ENCODE measurements around the gene GRIN2C.

DNA sequence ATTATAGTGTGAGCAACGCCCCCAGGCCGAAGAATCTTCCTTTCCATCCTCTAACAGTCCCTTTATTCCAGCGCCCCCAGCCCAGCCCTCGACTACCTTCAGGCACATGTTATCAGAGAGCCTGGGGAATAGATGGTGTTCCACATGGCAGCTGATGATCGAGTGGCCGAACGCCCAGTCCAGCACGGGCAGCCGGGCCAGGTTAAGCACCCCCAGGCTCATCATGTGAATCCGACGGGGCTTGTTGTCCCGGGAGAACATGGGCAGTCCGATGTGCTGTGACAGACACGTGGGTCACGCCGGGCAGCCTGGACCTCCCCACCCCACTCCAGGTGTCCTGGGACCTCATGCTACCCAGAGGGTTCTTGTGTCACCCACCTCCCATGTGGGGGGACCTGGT, 19.6 kb upstream of the GRIN2C start:
- TF ChIP-seq, protein P1, sequence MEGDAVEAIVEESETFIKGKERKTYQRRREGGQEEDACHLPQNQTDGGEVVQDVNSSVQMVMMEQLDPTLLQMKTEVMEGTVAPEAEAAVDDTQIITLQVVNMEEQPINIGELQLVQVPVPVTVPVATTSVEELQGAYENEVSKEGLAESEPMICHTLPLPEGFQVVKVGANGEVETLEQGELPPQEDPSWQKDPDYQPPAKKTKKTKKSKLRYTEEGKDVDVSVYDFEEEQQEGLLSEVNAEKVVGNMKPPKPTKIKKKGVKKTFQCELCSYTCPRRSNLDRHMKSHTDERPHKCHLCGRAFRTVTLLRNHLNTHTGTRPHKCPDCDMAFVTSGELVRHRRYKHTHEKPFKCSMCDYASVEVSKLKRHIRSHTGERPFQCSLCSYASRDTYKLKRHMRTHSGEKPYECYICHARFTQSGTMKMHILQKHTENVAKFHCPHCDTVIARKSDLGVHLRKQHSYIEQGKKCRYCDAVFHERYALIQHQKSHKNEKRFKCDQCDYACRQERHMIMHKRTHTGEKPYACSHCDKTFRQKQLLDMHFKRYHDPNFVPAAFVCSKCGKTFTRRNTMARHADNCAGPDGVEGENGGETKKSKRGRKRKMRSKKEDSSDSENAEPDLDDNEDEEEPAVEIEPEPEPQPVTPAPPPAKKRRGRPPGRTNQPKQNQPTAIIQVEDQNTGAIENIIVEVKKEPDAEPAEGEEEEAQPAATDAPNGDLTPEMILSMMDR (IDR thresholded peaks at IDR 0.05): no peak
- TF ChIP-seq POLR2AphosphoS5 (IDR thresholded peaks at IDR 0.05) (no peak), POLR2A (IDR thresholded peaks at IDR 0.05) (no peak)

Measured in prostate gland (tissue), 2 donors.